T-helper 2 cell treated with Interferon-gamma antibody and Interleukin-4, amounts not matched to agents 5 μg/mL and 100 μg/mL, for 36 hours (primary cell): ENCODE measurements around the gene TRAF6.

ENCODE experiments used
- DNase-seq: peaks from one replicate; pipeline ENCODE4 v3.0.0; 2021; ENCODE audit warnings: low spot score
- H3K27ac Mint-ChIP-seq: one replicate; pipeline ENCODE4 v1.8.0; 2021; ENCODE audit warnings: mild to moderate bottlenecking, mixed read lengths
- H3K27me3 Mint-ChIP-seq: one replicate; pipeline ENCODE4 v1.8.0; 2021; ENCODE audit warnings: low read depth, mixed read lengths
- H3K36me3 Mint-ChIP-seq: one replicate; pipeline ENCODE4 v1.8.0; 2021; ENCODE audit warnings: low read depth, mixed read lengths
- H3K4me1 Mint-ChIP-seq: one replicate; pipeline ENCODE4 v1.8.0; 2021; ENCODE audit warnings: low read depth, mixed read lengths
- H3K4me3 Mint-ChIP-seq: one replicate; pipeline ENCODE4 v1.8.0; 2022; ENCODE audit warnings: mild to moderate bottlenecking, moderate library complexity, mixed read lengths
- H3K9me3 Mint-ChIP-seq: one replicate; pipeline ENCODE4 v1.8.0; 2021; ENCODE audit warnings: mixed read lengths

The TRAF6 gene

DNA sequence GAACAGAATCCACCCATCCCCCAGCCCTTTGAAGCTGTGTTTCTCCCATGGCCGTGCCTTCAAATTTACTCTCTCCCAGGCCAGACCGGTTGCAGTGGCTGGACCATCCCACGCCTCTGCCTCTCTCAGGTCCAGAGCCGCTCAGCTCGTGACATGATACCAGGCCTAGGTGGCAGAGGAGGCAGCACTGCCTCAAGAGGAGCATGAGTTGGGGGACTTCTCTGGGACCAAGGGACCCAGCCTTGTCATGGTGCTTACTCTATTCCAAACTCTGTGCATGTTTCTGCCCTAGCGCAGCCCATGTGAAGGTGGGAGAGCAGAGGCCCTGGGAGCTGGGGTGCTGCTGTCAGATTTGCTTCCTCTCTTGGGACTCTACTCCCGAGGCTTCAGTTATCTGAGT, 51.0 kb downstream of the TRAF6 start:
- Mint-ChIP-seq H3K4me3 (no peak overlapping the region), H3K9me3 (no peaks in the 10 kb centered on the region), H3K36me3 (no peaks in the 10 kb centered on the region), H3K4me1 (peaks cover 15% of the 10 kb centered on the region), H3K27me3 (peaks cover 7% of the 10 kb centered on the region), H3K27ac (no peak overlapping the region)
- no peak for DNase-seq

DNA sequence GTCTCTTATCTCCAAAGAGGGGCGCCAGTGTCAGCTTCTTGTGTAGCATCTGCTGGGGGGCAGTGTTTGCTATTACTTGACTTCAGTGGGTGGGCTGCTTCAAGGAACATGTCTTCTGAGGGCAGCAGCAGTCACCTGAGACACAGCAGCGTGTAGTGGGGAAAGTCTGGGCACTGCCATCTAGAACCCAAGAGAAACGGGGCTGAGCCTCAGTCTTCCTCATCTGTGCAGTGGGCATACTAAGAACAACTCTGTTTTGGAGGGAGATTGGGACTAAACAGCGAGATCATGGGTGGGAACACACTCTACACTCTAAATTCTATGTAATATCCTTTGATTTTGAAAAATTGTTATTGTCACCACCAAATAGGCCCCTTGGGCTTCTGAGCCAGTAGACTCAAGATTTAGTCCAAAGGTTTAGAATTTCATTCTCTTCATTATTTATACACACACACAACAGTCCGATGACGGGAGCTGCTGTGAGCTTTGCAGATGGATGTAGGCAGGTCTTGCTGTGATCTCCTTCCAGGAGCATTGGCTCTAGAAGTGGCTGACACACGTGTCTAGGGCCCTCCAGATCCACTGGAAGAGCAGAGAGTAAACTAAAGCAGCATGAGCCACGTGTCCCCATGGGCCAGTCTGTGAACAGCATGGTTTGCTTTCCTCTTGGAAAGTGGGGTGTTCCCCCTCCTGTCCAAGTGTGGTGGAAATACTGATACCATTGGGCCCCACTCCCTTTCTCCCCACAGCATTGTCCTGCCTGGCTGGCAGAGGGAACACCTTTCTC, 51.8 kb downstream of the TRAF6 start:
- no peak for DNase-seq
- Mint-ChIP-seq H3K4me3 (no peak overlapping the region), H3K36me3 (no peaks in the 10 kb centered on the region), H3K27me3 (peaks cover 7% of the 10 kb centered on the region), H3K4me1 (peaks cover 22% of the 10 kb centered on the region), H3K27ac (no peak overlapping the region), H3K9me3 (no peaks in the 10 kb centered on the region)

DNA sequence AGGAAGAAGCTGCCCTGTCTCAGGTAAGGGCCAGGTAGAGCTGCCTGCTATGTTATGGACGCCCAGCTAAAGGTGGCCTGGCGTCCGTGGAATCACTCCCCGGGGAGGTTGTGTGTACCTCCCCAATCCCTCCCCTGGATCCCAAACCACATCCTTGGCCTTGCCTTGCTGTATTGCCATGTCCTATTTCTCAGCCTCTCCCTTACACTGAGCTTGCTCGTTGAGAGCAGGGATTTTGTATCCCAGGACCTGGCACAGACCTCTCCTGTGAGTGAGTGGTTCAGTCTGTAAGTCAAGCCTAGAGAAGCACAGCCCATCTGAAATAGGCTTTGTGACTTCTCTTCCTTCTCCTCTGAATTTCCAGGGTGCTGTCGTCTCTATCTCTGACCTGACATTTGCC, 53.9 kb downstream of the TRAF6 start:
- no peaks in the 10 kb centered on the region for H3K36me3 Mint-ChIP-seq
- H3K4me1 Mint-ChIP-seq: peaks cover 39% of the 10 kb centered on the region
- H3K4me3 Mint-ChIP-seq: no peak overlapping the region
- no peaks in the 10 kb centered on the region for H3K9me3 Mint-ChIP-seq
- no peak overlapping the region for H3K27ac Mint-ChIP-seq
- H3K27me3 Mint-ChIP-seq: peaks cover 7% of the 10 kb centered on the region
- DNase-seq: no peak

DNA sequence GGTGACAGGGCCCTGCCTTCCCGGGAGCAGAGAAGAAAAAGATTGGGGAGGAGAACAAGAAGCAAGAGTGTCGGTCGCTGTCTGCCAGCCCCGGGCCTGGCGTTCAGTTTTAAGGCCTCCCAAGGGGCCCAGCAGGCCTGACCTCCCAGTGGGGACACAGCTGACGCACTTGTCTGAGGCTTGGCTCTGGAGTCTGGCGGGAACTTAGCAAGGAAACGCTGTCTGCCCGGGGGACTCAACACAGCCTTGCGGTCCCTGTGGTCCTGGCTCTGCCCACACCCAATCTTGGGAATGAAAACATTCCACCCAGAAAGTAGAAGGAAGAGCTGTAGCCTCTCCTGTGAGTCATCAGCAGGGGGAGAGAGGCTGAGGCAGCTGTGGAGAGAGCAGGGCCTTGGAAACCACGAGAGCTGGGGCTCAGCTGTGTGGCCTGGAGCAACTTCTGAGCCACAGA, 54.4 kb downstream of the TRAF6 start:
- no peaks in the 10 kb centered on the region for H3K9me3 Mint-ChIP-seq
- peaks cover 44% of the 10 kb centered on the region for H3K4me1 Mint-ChIP-seq

DNA sequence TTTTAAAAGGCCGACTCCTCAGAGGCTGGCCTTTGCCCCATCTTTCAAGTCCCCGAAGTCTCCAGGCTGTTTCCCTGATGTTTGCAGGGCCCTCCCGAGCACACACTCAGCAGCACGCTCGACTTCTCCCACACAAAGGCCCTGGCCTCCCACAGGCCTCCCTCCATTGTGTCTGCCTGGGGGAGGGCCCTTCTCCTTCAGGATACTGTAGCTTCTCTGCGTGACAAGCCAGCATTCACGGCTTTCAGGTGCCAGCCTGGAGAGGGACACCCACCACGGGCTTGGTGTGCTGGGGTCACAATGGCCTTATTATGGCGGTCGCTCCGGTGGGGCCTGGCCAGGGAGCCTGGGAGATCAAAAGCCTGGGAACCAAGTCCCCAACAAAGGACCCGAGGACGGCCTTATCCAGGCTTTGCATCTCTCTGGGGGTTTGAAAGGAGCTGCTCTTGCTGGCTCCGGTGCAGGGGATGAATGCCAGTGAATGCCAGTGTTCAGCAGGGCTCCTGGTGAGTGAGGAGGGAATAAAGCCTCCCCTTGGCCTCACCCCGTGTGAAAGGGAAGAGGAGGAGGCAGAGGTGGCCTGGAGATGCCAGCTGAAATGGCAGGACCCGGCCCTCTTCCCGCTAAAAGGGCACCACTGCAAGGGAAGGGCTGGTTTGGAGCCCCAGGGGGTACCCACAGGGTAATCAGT, 55.0 kb downstream of the TRAF6 start:
- Mint-ChIP-seq H3K4me1 (peaks cover 45% of the 10 kb centered on the region), H3K27me3 (peaks cover 4% of the 10 kb centered on the region), H3K27ac (no peak overlapping the region), H3K36me3 (no peaks in the 10 kb centered on the region), H3K9me3 (no peaks in the 10 kb centered on the region), H3K4me3 (no peak overlapping the region)
- DNase-seq: no peak

More for the DNA sequence above, 54.4 kb downstream of the TRAF6 start:
- Mint-ChIP-seq H3K27me3 (peaks cover 7% of the 10 kb centered on the region), H3K4me3 (no peak overlapping the region), H3K36me3 (no peaks in the 10 kb centered on the region), H3K27ac (no peak overlapping the region)
- no peak for DNase-seq

DNA sequence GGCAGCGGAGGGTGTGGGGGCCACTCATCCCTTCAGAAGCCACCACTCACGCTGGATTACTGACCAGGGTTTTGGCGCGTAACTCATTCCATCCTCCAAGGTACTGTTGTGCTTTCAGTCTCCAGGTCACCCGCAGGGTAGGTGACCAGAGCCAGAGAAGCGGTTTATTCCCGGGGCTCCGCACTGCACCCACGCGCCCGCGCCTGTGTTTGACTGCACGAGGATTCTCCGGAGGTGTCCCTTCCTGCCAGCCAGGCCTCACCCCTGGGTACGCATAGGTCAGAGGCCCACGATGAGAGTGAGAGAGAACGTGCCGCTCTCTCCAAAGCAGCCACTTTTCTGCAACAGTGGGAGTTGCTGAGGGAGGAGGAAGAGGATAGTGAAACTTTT, 55.5 kb downstream of the TRAF6 start:
- H3K4me3 Mint-ChIP-seq: peak overlapping the region; percentile 6
- no peaks in the 10 kb centered on the region for H3K9me3 Mint-ChIP-seq
- peaks cover 9% of the 10 kb centered on the region for H3K27me3 Mint-ChIP-seq
- no peak overlapping the region for H3K27ac Mint-ChIP-seq
- peaks cover 4% of the 10 kb centered on the region for H3K36me3 Mint-ChIP-seq
- no peak for DNase-seq
- peaks cover 48% of the 10 kb centered on the region for H3K4me1 Mint-ChIP-seq

DNA sequence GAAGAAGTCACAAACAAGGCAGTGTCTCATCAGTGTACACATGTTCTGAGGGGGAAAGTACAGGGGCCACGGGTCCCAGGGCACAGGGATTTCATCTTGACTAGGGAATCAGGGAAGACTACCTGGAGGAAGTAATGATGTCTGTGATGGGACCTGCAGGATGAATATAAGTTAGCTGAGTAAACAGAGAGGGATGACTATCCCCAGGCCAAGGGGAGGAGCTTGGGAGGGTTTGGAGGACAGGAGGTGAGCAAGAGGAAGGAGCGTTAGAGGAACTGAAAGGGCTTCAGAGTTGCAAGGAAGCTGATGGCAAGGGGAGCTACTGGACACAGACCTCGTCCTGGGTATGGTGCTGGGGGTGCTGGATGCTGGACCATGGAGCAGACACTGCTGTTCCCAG, 56.4 kb downstream of the TRAF6 start:
- H3K27ac Mint-ChIP-seq: peak overlapping the region; percentile 21
- no peak for DNase-seq
- peaks cover 48% of the 10 kb centered on the region for H3K4me1 Mint-ChIP-seq
- H3K27me3 Mint-ChIP-seq: peaks cover 9% of the 10 kb centered on the region
- peak overlapping the region; percentile 50 for H3K4me3 Mint-ChIP-seq
- H3K36me3 Mint-ChIP-seq: peaks cover 4% of the 10 kb centered on the region
- no peaks in the 10 kb centered on the region for H3K9me3 Mint-ChIP-seq

DNA sequence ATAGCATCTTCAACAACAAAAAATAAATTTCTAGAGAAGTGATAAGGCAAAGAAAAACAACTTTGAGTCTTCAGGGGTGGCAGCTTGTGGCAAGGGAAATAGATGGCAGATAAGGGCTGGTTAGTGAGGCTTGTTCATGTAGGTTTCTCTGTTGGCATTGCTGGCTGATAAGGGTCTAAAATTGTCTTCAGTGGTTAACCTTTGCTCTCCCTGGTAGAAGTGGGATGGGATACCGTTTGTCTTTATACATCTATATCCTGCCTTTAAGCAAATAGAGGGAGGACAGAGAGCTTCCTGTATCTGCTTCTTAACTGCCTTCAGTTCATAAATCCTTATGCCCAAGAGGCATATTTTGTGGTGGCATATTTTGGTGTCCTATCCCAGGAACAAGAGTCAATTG, 57.1 kb downstream of the TRAF6 start:
- Mint-ChIP-seq H3K27ac (peak overlapping the region; percentile 63), H3K36me3 (peaks cover 4% of the 10 kb centered on the region), H3K4me1 (peaks cover 48% of the 10 kb centered on the region), H3K9me3 (no peaks in the 10 kb centered on the region), H3K27me3 (peaks cover 5% of the 10 kb centered on the region), H3K4me3 (peak overlapping the region; percentile 50)
- DNase-seq: peak; percentile 42

DNA sequence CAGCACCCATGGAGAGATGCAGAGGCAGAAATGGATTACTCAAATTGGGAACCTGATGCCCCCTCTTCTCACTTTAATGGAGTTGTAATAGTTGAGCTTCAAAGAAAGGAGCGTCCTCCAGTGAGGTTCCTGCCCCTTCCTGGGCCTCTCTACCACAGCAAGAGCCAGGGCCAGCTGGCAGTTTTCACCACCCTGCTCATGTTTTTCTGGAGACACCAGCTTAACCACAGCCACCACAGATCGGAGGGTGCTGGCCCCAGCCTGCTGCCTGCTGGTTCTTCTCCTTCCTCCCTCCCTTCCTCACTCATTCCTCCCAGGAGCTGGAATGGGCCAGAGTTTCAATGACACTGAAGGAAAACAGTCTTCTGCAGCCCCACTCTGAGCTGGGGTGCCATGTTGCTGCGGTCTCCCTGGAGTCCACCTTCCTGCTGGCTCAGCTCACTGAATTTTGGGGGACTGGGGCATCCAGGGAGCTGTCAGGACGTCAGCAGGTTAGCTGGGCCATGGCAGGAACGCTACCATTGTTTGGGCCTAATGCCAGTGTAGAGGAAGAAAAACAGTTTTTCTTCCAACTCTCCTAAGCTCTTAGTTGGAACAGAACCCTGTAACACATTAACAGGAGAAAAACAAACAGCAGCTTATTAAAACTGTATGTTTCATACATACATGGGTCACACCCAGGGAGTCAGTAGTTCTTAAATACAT, 57.7 kb downstream of the TRAF6 start:
- Mint-ChIP-seq H3K4me3 (peak overlapping the region; percentile 50), H3K36me3 (peaks cover 4% of the 10 kb centered on the region), H3K27me3 (peaks cover 5% of the 10 kb centered on the region), H3K9me3 (no peaks in the 10 kb centered on the region), H3K27ac (peak overlapping the region; percentile 70), H3K4me1 (peaks cover 48% of the 10 kb centered on the region)
- DNase-seq: peak; percentile 40

DNA sequence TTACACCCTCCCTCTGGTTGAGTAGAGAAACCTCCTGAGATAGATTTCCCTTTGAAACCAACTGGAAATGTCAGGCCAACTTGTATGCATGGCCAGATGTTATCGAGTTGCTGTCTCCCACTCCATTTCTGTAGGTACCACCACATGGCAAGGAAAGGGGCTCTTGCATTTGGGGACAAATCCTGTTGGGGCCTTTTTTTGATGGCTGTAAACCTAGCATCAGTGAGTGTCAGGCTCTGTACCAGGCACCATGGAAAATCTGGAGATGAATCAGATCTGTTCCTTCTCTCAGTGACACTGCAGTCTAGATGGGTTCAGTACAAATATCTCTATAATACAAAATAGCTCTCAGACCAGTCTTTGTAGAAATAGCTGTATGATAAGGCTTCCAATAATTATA, 58.4 kb downstream of the TRAF6 start:
- Mint-ChIP-seq H3K27ac (no peak overlapping the region), H3K27me3 (peaks cover 5% of the 10 kb centered on the region), H3K9me3 (no peaks in the 10 kb centered on the region), H3K4me3 (peak overlapping the region; percentile 13), H3K4me1 (peaks cover 48% of the 10 kb centered on the region), H3K36me3 (peaks cover 4% of the 10 kb centered on the region)
- no peak for DNase-seq

DNA sequence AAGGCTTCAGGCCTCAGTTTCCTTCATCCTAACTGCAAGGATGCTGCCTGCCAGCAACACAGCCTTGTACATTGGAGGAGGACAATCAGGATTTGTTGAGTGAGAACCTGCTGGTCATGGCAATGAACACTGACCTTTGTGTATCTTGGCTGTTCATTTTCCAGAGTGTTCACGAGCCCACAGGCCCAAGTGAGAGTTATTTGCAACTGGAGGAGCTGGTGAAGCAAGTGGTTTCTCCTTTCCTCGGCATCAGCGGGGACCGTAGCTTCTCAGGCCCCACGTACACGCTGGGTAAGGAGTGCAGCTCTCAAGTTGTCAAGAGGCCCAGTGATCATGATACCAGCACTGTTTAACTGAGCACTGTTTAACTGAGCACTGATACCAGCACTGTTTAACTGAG, 59.0 kb downstream of the TRAF6 start:
- no peak for DNase-seq
- Mint-ChIP-seq H3K4me3 (no peak overlapping the region), H3K4me1 (peaks cover 48% of the 10 kb centered on the region), H3K27me3 (peaks cover 5% of the 10 kb centered on the region), H3K27ac (no peak overlapping the region), H3K9me3 (no peaks in the 10 kb centered on the region), H3K36me3 (peaks cover 4% of the 10 kb centered on the region)

DNA sequence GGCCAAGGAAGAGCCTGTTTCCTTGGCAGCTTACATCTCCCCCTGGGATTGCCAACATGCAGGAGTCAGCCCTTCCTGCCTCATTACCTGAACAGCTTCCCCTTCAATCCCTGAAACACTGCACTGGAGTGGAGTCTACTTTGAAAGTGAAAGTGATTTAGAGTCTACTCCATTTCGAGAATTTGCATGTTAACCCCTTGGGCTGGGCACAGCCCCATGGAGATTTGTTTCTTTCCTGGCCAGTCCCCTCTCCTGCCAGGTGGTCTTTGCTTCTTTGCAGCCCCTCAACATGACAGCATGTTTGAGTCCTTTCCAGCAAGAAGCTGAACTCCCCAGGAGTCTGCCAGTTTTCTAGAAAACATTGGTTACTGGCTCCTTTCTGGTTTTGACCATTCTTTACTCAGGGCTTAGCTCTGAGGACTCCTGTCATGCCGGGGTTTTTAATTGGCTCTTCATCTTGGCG, 59.9 kb downstream of the TRAF6 start:
- peaks cover 12% of the 10 kb centered on the region for H3K27me3 Mint-ChIP-seq
- H3K27ac Mint-ChIP-seq: peak overlapping the region; percentile 42
- peaks cover 44% of the 10 kb centered on the region for H3K4me1 Mint-ChIP-seq
- peak overlapping the region; percentile 62 for H3K4me3 Mint-ChIP-seq
- no peak for DNase-seq
- H3K36me3 Mint-ChIP-seq: peaks cover 4% of the 10 kb centered on the region
- H3K9me3 Mint-ChIP-seq: no peaks in the 10 kb centered on the region

DNA sequence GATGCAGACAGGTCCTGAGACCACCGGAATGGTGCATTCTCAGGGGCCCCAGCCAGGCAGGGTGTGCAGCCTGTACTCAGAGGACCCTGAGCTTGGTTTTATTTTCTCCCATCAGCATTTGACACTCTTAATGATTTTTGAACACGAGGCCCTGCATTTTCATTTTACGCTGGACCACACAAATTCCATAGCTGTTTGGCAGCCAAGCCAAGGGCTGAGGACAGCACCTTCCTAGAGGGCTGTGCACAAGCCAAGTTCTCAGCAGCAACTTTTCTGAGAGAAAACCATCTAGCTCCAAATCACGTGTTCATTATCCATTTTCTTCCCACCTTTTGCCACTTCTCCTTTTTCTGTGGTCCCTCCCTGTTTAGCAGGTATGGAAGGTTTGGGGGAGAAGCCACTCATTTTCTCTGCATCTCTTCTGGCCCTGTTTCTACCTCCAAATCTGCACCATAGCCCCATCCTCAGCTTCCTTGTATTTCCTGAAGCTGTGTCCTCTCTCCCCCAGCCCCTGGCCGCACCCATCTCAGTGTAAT, 60.4 kb downstream of the TRAF6 start:
- Mint-ChIP-seq H3K4me1 (peaks cover 44% of the 10 kb centered on the region), H3K27me3 (peaks cover 14% of the 10 kb centered on the region), H3K27ac (peak overlapping the region; percentile 42), H3K9me3 (no peaks in the 10 kb centered on the region), H3K4me3 (peak overlapping the region; percentile 62), H3K36me3 (peaks cover 4% of the 10 kb centered on the region)
- no peak for DNase-seq

DNA sequence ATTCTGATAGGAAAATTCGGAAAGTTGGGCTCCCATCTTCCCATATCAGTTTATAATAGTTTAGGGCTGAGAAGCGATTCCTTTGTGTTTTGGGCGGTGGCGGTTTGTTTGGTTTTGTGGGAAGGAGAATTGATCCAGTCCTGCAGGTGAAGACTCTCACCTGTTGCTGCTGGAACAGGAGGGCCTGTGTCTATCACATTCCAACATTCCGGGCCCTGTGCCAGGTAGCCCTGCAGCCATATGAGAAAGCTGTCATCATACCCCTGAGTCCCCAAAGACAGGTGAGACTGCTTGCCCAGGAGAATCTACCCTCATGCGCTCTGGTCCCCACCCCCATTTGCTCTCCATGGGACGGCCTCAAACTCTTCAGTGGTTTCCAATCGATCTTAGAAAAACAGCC, 62.1 kb downstream of the TRAF6 start:
- no peak for DNase-seq
- Mint-ChIP-seq H3K27me3 (peaks cover 17% of the 10 kb centered on the region), H3K36me3 (peaks cover 4% of the 10 kb centered on the region), H3K4me1 (peaks cover 32% of the 10 kb centered on the region), H3K4me3 (no peak overlapping the region), H3K9me3 (no peaks in the 10 kb centered on the region), H3K27ac (no peak overlapping the region)
